Transverse colon (tissue), 4 donors: ENCODE measurements around the gene MRPL48. TPM values are rescaled to one million over a fixed set of nuclear protein-coding genes. Genes with fewer than 3 reads are reported as not detected.

Experiments used
- DNase-seq: peaks from one replicate; pipeline ENCODE4 v3.0.0-alpha.2; 2019
- H3K27ac ChIP-seq, 4 donors: fragments of 200-600 bp; sonication (generic); 2 replicates each; pipeline ENCODE4 v1.5.1; 2016 to 2018; ENCODE audit warnings: inconsistent platforms in 4 of 4
- H3K27me3 ChIP-seq: fragments of 200-600 bp; sonication (generic); 2 replicates; pipeline ENCODE4 v1.5.1; 2017; ENCODE audit warnings: inconsistent platforms
- H3K36me3 ChIP-seq, 4 donors: fragments of 200-600 bp; sonication (generic); 2 replicates each; pipeline ENCODE4 v1.5.1; 2017 to 2019; ENCODE audit warnings: inconsistent platforms in 4 of 4
- H3K4me1 ChIP-seq, 4 donors: fragments of 200-600 bp; sonication (generic); 2 replicates each; pipeline ENCODE4 v1.5.1; 2017 to 2020; ENCODE audit warnings: inconsistent platforms in 4 of 4
- H3K4me3 ChIP-seq, 4 donors: fragments of 200-600 bp; sonication (generic); 1 replicate in 1 of 4; 2 replicates in 3 of 4; pipeline versions ENCODE4 v1.5.1 to v1.6.1; 2017 to 2019; ENCODE audit warnings: inconsistent platforms in 4 of 4
- H3K9me3 ChIP-seq, 2 donors: fragments of 200-600 bp; sonication (generic); 2 replicates each; pipeline ENCODE4 v1.5.1; 2017 to 2019; ENCODE audit warnings: inconsistent platforms in 2 of 2
- CTCF ChIP-seq, 5 experiments: fragments of 200-600 bp in 3 of 5; fragments of 450-650 bp in 2 of 5; sonication (generic) in 3 of 5; IDR thresholded peaks; 1 replicate in 2 of 5; 2 replicates in 3 of 5; pipeline ENCODE4 v1.5.1; 2016 to 2017; ENCODE audit warnings: antibody characterized with exemption in 5 of 5, inconsistent platforms in 3 of 5, mild to moderate bottlenecking in 2 of 5, moderate library complexity in 1 of 5
- EP300 ChIP-seq: sonication (generic); formaldehyde crosslinking; IDR thresholded peaks from one replicate; pipeline ENCODE4 v1.6.1; 2017; ENCODE audit warnings: antibody characterized with exemption, low read depth
- POLR2A ChIP-seq: fragments of 450-650 bp; IDR thresholded peaks from one replicate; pipeline ENCODE4 v1.6.1; 2016; ENCODE audit warnings: antibody characterized with exemption, mild to moderate bottlenecking, moderate library complexity
- POLR2AphosphoS5 ChIP-seq, 3 donors: sonication (generic); formaldehyde crosslinking; IDR thresholded peaks; one replicate each; pipeline ENCODE4 v1.6.1; 2016; ENCODE audit warnings: antibody characterized with exemption in 3 of 3
- WGBS, 2 donors: methylation state at CpG; one replicate each; pipeline ENCODE4 v1.1.5; 2018; ENCODE audit warnings: low coverage in 1 of 2; 5-methylcytosine and 5-hydroxymethylcytosine counted together
- in situ Hi-C, 4 donors: fragments of 200-750 bp; cut with MboI; loops; one replicate each; pipeline versions ENCODE4 v1.15.0 to v1.15.1; 2017; ENCODE audit warnings: low sequenced_read_pairs in 3 of 4, low pct_ligation_motif_present in 1 of 4, low pct_unique_long_range_greater_than_20kb in 1 of 4
- intact Hi-C: fragments of 100-400 bp; cut with DNase I; formaldehyde crosslinking; loops from one replicate; pipeline ENCODE4 v1.15.1; 2023; ENCODE audit warnings: low total_unique reads
- total RNA-seq, 4 donors: library from RNA; depleted of rRNA; stranded (reverse); fragments of >200 nt; gene quantifications; one replicate each; pipeline ENCODE4 v1.1.0, GENCODE V29; 2016

Gene MRPL48
- total RNA-seq, 4 donors from 2014 or later = 10.5 to 21.1 (median 21.0) TPM; not detected in 1

- intact Hi-C loops = no loop called here
- WGBS, 2 donors = 91% methylated on average over 4 of the region's 10 CpGs; no CpG with 5 or more reads in 1 of the 2 donors
- H3K36me3 ChIP-seq = peaks cover 0 to 3% (median 0%) of the 10 kb centered on the region in 4 donors
- no peak overlapping the region for H3K4me3 ChIP-seq
- no peak for TF ChIP-seq EP300
- no peak for TF ChIP-seq POLR2A
- no peak for TF ChIP-seq CTCF (IDR thresholded peaks at IDR 0.05)
- no peak for TF ChIP-seq POLR2AphosphoS5 (IDR thresholded peaks at IDR 0.05)
- no peaks in the 10 kb centered on the region for H3K27me3 ChIP-seq
- no peak for DNase-seq
- H3K4me1 ChIP-seq = no peaks in the 10 kb centered on the region
- H3K9me3 ChIP-seq = no peaks in the 10 kb centered on the region
- in situ Hi-C loops = no loop called here
- no peak overlapping the region for H3K27ac ChIP-seq
Observed at GRCh38 chr11:73797457-73797856, 9.8 kb downstream of the MRPL48 start.

- in situ Hi-C loops (no loop called here), intact Hi-C loops (no loop called here)
- Histone ChIP-seq H3K27me3 (no peaks in the 10 kb centered on the region), H3K4me1 (no peaks in the 10 kb centered on the region), H3K9me3 (no peaks in the 10 kb centered on the region), H3K36me3 (peaks cover 0 to 3% (median 0%) of the 10 kb centered on the region in 4 donors), H3K27ac (no peak overlapping the region), H3K4me3 (no peak overlapping the region)
- WGBS, 2 donors = 91 to 92% methylated on average over 2 to 4 of the region's 4 CpGs
- TF ChIP-seq CTCF (IDR thresholded peaks at IDR 0.05) = no peak
- TF ChIP-seq POLR2AphosphoS5 (IDR thresholded peaks at IDR 0.05) = no peak
- TF ChIP-seq POLR2A = no peak
- DNase-seq = no peak
Observed at GRCh38 chr11:73800276-73800806, 12.7 kb downstream of the MRPL48 start.

DNA sequence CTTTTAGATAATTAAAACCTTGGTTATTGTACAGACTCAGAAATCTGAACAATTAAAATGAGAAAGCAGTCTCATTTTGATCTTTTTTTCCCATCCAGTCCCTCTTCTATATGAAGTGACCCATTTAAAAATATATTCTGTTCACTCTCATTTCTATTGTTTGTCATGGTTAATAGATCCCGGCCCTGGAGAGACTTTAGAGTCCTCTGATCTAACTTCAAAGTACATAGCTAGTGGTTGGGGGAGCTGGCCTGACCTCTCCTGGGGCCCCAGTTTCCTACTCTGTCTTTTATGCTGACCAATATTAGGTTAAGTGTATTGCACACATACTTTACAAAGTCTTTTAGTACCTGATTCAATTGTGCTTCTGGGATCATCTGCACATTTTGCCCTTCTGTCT is 13.5 kb downstream of the MRPL48 start:
- Histone ChIP-seq H3K4me1 (no peaks in the 10 kb centered on the region), H3K27ac (no peak overlapping the region), H3K27me3 (no peaks in the 10 kb centered on the region), H3K9me3 (no peaks in the 10 kb centered on the region), H3K4me3 (no peak overlapping the region), H3K36me3 (peaks cover 0 to 3% (median 0%) of the 10 kb centered on the region in 4 donors)
- WGBS, 2 donors = 62 to 67% methylated on average over 1 of the region's 1 CpG
- TF ChIP-seq POLR2AphosphoS5 (IDR thresholded peaks at IDR 0.05) = no peak
- in situ Hi-C loops (no loop called here), intact Hi-C loops (no loop called here)
- no peak for DNase-seq

DNA sequence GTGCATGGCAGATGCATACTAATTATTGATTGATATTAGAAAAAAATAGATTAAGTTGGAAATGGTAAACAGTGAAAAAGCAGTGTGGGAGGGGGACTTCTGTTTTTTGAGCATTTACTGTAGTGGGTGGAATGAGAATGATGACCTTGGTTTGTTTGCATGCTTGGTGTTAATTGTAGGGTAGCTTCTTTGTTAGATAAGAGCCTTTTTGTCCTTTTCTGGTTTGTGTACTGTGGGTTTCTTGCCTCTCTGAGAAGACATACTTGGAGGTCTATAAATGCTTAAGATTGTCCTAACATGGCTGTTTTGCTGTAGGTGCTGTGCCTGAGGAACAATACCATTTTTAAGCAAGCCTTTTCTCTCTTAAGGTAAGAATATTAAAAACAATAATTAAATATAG is 17.0 kb downstream of the MRPL48 start:
- DNase-seq = no peak
- Histone ChIP-seq H3K27me3 (no peaks in the 10 kb centered on the region), H3K4me1 (no peaks in the 10 kb centered on the region), H3K9me3 (no peaks in the 10 kb centered on the region), H3K27ac (no peak overlapping the region), H3K36me3 (peaks cover 0 to 6% (median 0%) of the 10 kb centered on the region in 4 donors), H3K4me3 (no peak overlapping the region)
- TF ChIP-seq EP300 (no peak), POLR2AphosphoS5 (IDR thresholded peaks at IDR 0.05) (no peak), POLR2A (no peak), CTCF (IDR thresholded peaks at IDR 0.05) (no peak)
- in situ Hi-C loops (no loop called here), intact Hi-C loops (no loop called here)

- TF ChIP-seq EP300 (no peak), POLR2A (no peak), CTCF (IDR thresholded peaks at IDR 0.05) (no peak), POLR2AphosphoS5 (IDR thresholded peaks at IDR 0.05) (no peak)
- intact Hi-C loops = no loop called here
- no peaks in the 10 kb centered on the region for H3K9me3 ChIP-seq
- in situ Hi-C loops = no loop called here
- 88 to 92% methylated on average over 1 of the region's 1 CpG for WGBS, 2 donors
- no peaks in the 10 kb centered on the region for H3K27me3 ChIP-seq
- no peaks in the 10 kb centered on the region for H3K4me1 ChIP-seq
- H3K4me3 ChIP-seq = no peak overlapping the region
- H3K36me3 ChIP-seq = peaks cover 0 to 6% (median 0%) of the 10 kb centered on the region in 4 donors
- no peak for DNase-seq
- no peak overlapping the region for H3K27ac ChIP-seq
Observed at GRCh38 chr11:73808052-73808451, 20.4 kb downstream of the MRPL48 start.
